Stimulated activated CD4-positive, alpha-beta T cell treated with anti-CD3 and anti-CD28 coated beads, Interleukin-1b, Interleukin-23, amount 100 ng/mL, for 4 hours (primary cell): Measurements from ENCODE around the gene SRP72.
"Not testable (repeated sequence)": the region's sequence is repeated elsewhere in the genome, so short reads cannot be mapped to it uniquely, and the experiment has no call there.

Source experiments
- DNase-seq, 2 donors: peaks; one replicate each; pipeline ENCODE4 v3.0.0-alpha.2; 2020; ENCODE audit warnings: low read depth in 2 of 2

The SRP72 gene

GRCh38 chr4:56467284-56468096 is at the start of gene SRP72:
TSS of gene SRP72 (plus strand) at chr4:56467617. CDS start at chr4:56467636, 19 bp downstream.
- peak; percentile 79 to 81 for DNase-seq

- no peak for DNase-seq
Measured at GRCh38 chr4:56424176-56424575, 43.2 kb upstream of the SRP72 start.

GRCh38 chr4:56424697-56425514 is 42.5 kb upstream of the SRP72 start:
- DNase-seq = peak in 1 of 2 donors; percentile 39

DNA sequence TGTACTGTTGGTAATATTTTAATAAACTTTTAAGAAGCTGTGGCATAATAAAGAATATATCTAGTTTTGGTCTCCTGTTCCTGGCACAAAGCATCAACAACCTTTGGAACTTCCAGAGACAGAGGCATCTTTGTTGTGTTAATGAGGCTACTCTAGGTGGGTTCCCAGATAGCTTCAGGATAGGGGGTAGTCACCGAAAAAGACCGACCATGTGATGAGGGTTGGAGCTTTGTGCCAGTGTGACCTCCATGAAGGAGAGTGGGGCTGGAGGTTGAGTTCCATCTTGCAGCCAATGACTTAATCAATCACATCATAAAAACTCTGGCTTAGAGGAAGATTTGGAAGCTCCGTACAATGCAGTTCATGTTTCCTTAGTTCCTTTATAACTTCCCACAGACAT is 41.9 kb upstream of the SRP72 start:
- no peak for DNase-seq

GRCh38 chr4:56426273-56426672 is 41.1 kb upstream of the SRP72 start:
- DNase-seq = no peak

GRCh38 chr4:56427179-56427578 is 40.2 kb upstream of the SRP72 start:
- DNase-seq = no peak

DNA sequence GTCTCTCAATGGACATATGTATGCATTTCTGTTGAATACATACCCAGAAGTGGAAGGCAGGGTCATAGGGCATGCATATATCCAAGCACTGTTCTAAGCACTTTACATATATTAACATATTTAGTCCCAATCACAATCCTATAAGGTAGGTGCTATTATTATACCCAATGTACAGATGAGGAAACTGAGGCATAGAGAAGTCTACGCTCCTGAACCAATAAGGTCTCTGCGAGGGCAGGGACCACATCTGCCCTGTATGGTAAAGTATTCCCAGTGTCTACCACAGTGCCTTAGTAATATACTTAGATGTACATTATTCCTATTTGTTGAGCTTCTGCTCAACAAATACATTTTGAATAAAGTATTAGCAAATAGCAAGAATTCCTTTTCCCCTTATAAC is 37.2 kb upstream of the SRP72 start:
- no peak for DNase-seq

DNA sequence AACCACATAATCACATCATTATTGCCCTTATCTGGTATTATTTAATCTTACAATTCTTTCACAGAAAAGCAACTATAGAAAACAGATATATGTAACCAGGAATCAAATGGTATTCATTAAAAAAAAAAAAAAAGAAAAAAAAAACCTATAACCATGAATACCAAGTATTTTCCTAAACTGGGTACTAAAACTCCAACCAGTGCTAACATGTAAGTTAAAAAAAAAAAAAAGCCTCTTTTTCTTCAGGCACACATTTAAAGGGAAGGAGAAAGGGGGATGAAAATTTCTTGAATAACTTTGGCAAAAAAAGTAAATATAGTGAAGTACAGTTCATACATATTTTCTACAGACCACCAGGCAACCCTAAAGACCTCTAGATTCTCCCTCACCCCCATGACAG is 34.1 kb upstream of the SRP72 start:
- no peak for DNase-seq

DNA sequence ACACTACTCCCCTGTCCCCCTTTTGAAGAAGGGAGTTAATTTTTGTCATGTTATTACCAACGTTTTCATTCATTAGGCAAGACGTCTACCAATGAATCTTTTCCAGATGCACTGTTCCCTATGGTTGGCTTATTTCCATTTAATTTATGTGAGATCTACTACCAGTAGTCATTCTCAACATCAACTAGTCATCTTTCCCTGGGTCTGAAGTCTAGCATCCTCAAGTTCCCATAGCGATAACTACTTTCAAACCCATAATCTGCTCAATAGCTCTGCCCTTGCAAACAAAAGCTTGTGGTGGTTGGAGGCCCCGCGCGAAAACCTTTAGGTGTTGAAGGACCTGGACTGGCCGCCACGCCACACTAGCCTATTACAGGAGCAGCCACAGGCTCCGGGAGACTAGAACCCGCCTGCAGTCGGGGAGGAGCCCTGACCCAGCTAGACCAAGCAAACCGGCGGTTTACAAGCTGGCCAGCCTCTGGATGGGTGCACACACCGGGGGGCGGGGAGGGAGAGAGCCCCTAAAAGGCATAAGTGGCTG is 32.7 kb upstream of the SRP72 start:
- DNase-seq = no peak

- DNase-seq = peak; percentile 99
Measured at GRCh38 chr4:56435140-56435926, 32.1 kb upstream of the SRP72 start, which contains the start of gene PPAT. TSS of gene PPAT (minus strand) at chr4:56435615. CDS start at chr4:56435477, 138 bp downstream.

GRCh38 chr4:56438766-56439165 is 28.7 kb upstream of the SRP72 start:
- DNase-seq = no peak

- no peak for DNase-seq
Measured at GRCh38 chr4:56440983-56441382, 26.4 kb upstream of the SRP72 start.

- DNase-seq = no peak
Measured at GRCh38 chr4:56444719-56445118, 22.7 kb upstream of the SRP72 start.

DNA sequence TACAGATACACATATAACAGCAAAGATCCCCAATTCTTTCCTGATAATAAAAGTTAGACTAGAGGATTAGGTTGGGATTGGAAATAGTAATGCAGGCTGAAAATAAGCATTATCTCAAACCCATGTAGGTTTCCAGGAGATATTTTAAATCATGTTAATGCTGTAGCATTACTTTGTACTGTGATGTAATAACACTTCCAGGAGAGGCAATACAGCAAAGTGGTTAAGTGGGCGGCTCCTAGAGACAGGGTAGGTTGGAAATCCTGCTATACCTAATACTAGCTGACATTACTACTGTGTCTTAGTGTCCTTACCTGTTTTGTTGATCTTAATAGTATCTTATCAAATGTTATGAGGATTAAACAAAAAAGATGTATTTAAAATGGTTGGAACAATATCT is 21.7 kb upstream of the SRP72 start:
- DNase-seq = no peak

GRCh38 chr4:56448301-56448700 is 19.1 kb upstream of the SRP72 start:
- DNase-seq = no peak

GRCh38 chr4:56449475-56449874 is 17.9 kb upstream of the SRP72 start:
- not testable (repeated sequence) for DNase-seq

DNA sequence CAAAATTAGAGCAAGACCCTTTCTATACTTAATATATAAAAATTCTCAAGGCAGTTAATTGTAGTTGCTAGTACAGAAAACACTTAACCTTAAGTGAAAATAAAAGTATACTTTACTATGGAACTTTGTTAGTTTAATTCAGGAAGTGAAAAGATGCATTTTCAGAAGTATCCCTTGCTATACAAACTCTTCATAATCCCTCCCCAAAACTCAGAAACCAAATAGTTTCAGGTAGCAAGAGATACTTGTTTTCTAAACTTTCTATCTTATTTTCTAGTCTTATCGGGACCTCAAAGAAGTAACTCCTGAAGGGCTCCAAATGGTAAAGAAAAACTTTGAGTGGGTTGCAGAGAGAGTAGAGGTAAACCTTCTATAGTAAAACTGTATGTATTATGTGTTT is 17.1 kb upstream of the SRP72 start:
- no peak for DNase-seq

DNA sequence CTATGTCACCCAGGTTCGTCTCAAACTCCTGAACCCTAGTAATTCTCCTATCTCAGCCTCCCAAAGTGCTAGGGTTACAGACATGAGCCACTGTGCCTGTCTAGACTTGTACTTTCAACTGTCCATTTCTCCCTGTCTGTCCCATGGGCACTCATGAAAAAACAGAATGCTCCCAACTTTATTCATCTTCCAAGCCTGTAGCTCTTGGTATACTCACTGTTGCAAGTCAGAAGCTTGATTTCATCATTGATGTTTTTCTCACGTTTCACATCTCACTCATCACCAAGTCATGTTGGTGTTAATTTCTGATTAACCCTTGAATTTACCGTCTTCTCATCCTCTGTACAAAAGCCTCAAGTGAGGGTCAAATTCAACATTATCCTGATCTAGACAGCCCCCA is 7.3 kb upstream of the SRP72 start:
- no peak for DNase-seq

- DNase-seq = no peak
Measured at GRCh38 chr4:56462157-56462556, 5.3 kb upstream of the SRP72 start.

DNA sequence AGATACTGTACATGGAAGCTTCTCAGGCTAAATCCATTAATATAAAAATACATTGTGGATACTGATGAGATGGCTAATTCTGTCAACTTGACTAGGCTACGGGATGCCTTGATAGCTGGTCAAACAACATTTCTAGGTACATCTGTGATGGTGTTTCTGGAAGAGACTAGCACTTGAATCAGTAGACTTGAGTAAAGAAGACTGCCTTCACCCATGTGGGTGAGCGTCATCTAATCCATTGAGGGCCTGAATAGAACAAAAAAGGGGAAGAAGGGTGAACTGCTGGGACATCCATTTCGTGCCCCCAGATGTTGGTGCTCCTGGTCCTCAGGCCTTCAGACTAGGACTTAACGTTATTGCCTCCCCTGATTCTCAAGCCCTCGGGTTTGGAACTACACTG is 3.7 kb upstream of the SRP72 start:
- no peak for DNase-seq

DNA sequence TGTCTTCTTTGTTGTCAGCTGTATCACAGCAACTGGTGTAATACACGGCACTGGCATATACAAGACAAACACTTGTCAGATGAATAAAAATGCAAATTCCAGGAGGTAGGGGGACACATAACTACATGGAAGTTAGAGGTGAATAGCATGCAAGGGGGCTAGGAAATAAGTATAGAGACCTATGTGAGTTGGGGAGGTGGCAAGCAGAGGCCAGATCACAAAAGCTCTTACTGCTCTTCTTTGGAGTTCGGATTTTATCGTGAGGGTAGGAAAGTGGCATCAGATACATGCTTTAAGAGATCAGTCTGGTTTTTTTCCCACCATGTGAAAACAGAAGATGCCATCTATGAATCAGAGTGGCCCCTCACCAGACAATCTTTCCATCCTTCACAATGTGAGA is 2.8 kb upstream of the SRP72 start:
- no peak for DNase-seq
